ENCODE data around the gene OR2S2.

The OR2S2 gene

GRCh38 chr9:35945341-35946018, 12.5 kb downstream of the OR2S2 start:
- no peak overlapping the region for H3K27ac ChIP-seq
- no peak for TF ChIP-seq ZFX (IDR thresholded peaks at IDR 0.05; ENCODE audit: borderline replicate concordance)
- TF ChIP-seq, protein P1, sequence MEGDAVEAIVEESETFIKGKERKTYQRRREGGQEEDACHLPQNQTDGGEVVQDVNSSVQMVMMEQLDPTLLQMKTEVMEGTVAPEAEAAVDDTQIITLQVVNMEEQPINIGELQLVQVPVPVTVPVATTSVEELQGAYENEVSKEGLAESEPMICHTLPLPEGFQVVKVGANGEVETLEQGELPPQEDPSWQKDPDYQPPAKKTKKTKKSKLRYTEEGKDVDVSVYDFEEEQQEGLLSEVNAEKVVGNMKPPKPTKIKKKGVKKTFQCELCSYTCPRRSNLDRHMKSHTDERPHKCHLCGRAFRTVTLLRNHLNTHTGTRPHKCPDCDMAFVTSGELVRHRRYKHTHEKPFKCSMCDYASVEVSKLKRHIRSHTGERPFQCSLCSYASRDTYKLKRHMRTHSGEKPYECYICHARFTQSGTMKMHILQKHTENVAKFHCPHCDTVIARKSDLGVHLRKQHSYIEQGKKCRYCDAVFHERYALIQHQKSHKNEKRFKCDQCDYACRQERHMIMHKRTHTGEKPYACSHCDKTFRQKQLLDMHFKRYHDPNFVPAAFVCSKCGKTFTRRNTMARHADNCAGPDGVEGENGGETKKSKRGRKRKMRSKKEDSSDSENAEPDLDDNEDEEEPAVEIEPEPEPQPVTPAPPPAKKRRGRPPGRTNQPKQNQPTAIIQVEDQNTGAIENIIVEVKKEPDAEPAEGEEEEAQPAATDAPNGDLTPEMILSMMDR (IDR thresholded peaks at IDR 0.05): peak; percentile 94

DNA sequence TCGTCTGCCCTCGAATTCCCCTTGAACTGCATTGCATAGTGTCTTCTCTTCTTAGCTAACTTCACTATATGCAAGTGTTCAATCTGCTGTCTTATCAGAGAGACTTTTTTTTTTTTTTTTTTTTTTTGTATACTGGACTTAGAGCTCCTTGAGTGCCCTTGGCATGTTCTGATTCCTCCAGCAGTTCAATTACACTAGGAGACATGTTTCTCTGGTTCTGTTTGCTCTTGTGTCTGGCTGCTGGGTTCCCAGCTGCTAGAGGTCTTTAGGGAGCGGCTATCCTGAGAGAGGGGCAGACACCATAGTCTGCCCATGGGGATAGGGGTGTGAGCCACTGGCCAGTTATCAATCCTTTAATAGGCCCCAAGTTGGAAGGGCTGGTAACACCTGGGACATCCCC, 13.1 kb downstream of the OR2S2 start:
- no peak for TF ChIP-seq ZFX (IDR thresholded peaks at IDR 0.05; ENCODE audit: borderline replicate concordance)
- TF ChIP-seq, protein P1 (IDR thresholded peaks at IDR 0.05): no peak
- H3K27ac ChIP-seq: no peak overlapping the region

GRCh38 chr9:35944173-35944572, 13.8 kb downstream of the OR2S2 start:
- no peak overlapping the region for H3K27ac ChIP-seq

DNA sequence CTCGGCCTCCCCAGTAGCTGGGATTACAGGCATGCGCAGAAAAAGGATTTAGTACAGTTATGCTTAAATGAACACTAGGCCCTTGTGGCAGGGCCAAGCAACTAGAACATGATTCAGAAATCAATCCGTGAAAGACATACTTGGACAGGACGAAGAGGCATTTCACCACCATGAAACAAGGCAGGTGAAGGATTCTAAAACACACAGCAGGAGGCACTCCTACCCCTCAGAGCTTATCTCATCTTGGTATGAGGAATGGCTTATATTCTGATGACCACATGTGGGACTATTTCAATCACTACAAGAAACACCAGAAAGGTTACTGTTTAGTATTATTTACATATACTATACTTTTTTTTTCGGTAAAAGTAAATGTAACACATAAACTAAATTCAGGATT, 15.7 kb downstream of the OR2S2 start:
- no peak overlapping the region for H3K27ac ChIP-seq
- TF ChIP-seq, protein P1 (IDR thresholded peaks at IDR 0.05): no peak
- no peak for TF ChIP-seq ZFX (IDR thresholded peaks at IDR 0.05; ENCODE audit: borderline replicate concordance)

More at GRCh38 chr9:35944173-35944572, 13.8 kb downstream of the OR2S2 start:
- no peak for TF ChIP-seq ZFX (IDR thresholded peaks at IDR 0.05; ENCODE audit: borderline replicate concordance)
- TF ChIP-seq, protein P1 (IDR thresholded peaks at IDR 0.05): no peak

- no peak overlapping the region for H3K27ac ChIP-seq
- TF ChIP-seq, protein P1 (IDR thresholded peaks at IDR 0.05): no peak
- no peak for TF ChIP-seq ZFX (IDR thresholded peaks at IDR 0.05; ENCODE audit: borderline replicate concordance)
These were observed 17.2 kb downstream of the OR2S2 start for GRCh38 chr9:35940458-35941407.

DNA sequence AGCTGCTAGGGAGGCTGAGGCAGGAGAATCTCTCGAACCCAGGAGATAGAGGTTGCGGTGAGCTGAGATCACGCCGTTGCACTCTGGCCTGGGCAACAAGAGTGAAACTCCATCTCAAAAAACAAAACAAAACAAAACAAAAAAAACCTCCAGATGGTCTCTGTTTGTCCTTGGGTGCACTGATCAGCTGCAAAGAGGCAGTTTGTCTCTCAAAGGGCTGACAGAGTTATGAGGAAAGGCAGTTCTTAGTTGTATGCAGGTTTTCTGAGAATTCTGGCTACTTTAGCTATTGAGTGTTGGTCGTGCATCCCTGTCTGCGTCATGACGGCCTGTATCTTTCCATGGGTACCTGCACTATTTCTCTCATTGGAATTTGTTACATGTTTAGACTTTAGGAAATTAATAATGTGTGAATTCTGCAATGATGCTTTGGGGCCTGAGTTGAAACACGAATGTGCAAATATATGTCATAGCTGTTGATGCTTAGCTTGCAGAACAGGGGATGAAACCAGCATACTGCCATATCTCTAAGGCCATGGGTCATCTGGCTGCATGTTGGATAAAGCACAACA, 18.2 kb downstream of the OR2S2 start:
- TF ChIP-seq ZFX (IDR thresholded peaks at IDR 0.05; ENCODE audit: borderline replicate concordance): no peak
- TF ChIP-seq, protein P1 (IDR thresholded peaks at IDR 0.05): no peak
- no peak overlapping the region for H3K27ac ChIP-seq

Data from 22Rv1 (cell line).